ENCODE data around the gene LRTM1.
A peak's percentile ranks its signal among the peaks of the same experiment; 100 is the strongest.

The LRTM1 gene

DNA sequence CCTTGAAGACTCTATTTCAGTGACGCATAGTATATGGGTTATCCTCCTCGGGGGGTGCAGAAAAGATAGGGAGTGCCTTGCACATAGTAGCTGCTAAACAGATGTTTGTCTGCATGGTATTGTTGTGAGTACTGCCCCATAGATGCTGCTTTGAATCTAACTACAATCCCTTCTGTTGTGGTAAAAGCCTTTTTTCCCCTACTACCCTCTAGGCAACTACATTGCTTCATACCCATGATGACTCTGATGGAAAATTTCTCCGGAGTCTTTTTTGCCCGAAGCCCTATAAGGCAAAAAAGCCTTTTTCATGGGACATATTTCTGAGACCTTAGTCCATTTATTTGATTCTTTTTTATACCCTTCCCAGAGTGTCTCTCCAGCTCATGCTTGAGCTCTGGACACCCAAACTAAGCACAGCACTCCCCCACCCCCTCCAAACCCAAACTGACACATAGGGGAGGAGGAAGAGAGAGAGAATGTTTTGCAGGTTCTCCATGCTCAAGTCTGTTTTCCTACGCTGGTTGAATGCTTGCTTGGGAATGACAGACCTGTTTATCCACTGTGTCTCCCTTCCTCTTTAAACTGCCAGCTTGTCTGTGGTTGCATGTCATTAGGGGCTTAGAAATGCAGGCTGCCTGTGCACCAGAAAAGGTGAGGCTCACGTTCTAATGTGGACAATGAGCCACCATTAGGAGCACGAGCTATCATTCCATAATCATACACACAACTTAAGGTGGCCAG is 52.9 kb downstream of the LRTM1 start:
- FAIRE-seq = no peak
- TF ChIP-seq, protein P1, sequence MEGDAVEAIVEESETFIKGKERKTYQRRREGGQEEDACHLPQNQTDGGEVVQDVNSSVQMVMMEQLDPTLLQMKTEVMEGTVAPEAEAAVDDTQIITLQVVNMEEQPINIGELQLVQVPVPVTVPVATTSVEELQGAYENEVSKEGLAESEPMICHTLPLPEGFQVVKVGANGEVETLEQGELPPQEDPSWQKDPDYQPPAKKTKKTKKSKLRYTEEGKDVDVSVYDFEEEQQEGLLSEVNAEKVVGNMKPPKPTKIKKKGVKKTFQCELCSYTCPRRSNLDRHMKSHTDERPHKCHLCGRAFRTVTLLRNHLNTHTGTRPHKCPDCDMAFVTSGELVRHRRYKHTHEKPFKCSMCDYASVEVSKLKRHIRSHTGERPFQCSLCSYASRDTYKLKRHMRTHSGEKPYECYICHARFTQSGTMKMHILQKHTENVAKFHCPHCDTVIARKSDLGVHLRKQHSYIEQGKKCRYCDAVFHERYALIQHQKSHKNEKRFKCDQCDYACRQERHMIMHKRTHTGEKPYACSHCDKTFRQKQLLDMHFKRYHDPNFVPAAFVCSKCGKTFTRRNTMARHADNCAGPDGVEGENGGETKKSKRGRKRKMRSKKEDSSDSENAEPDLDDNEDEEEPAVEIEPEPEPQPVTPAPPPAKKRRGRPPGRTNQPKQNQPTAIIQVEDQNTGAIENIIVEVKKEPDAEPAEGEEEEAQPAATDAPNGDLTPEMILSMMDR (IDR thresholded peaks at IDR 0.05; ENCODE audit: insufficient read depth, missing control alignments) = no peak

DNA sequence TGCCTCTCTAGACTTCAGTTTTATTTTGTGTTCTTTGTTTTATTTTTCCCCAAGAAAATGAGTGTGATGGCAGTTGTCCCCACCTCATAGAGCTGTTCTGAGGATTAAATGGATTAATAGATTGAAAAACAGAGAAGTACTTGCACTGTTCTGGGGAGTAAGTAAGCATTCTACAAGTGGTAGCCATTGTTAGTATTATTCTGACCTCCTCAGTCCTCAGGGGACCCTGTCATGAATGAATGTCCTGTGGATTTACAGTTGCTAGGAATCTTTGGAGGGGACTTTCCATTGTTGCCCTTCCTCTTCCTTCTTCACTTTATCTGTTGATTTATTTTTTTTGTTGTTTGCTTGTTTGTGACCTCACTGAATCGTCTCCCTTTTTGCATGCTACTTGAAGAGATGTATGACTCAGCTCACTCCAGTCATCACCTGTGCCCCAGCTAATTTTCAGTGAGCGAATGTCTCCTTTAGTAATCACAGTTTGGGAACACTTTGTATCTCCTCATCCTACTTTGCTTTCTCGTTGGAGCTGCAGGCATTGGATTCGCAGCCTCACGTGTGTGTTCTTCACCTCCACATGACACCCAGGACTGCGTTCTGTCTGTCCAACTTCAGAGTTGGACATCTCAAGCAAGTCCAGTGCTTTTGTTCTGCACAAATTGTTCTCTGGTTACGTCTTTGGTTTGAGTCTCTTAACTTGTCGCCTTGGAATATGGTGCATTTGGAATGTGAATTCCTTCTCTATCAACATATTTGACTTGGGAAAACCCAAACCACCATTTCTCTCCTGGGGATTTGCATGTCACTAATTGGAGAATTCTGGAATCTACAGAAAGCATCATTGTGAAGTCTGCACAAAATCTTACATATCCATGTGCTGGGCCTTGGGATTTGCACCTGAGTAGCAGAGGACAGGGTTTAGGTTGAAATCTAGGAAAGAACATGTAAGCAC is 54.5 kb downstream of the LRTM1 start:
- FAIRE-seq = no peak

More for the DNA sequence above, 52.9 kb downstream of the LRTM1 start:
- no peak for DNase-seq (ENCODE audit: insufficient read length, low spot score)

DNA sequence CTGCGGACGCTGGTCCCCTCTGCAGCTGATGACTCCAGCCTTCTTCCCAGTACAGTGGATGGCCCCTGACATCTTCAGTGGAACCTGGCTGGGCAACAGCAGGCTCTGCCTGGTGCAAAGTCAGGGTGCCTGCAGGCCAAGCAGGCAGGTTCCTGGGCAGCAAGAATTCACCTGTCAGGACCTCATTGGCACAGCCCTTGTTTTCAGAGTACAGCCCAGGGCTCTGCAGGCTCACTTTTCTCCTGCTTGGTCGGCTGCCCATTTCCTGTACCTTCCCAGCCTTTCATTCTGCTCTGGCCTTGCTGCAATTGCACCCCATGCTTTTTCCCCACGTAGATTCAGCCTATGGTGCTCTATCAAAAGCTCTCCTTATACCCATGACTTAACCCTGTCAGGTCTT is 56.0 kb downstream of the LRTM1 start:
- TF ChIP-seq, protein P1 (IDR thresholded peaks at IDR 0.05; ENCODE audit: insufficient read depth, missing control alignments) = no peak
- FAIRE-seq = no peak
- no peak for DNase-seq (ENCODE audit: insufficient read length, low spot score)

More for the DNA sequence above, 54.5 kb downstream of the LRTM1 start:
- TF ChIP-seq, protein P1 (IDR thresholded peaks at IDR 0.05; ENCODE audit: insufficient read depth, missing control alignments) = no peak
- no peak for DNase-seq (ENCODE audit: insufficient read length, low spot score)

DNA sequence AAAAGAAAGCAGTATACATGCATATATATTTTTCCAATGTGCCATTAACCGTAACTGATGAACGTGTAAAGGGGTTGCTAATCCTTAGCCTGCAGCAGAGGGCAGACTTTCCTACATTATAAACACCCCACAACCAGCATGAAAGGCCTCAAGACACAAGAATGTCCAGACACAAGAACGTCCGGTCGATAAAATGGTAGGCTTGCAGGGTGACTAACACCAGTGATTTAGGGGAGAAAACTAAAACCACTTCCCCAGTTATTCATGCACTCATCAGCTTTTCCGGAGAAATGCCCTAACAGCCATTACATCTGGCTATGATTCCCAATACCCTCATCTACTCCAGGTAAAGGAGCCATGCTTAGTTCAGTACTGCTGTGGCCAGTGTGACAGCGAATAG is 57.4 kb downstream of the LRTM1 start:
- DNase-seq (ENCODE audit: insufficient read length, low spot score) = peak; percentile 38
- FAIRE-seq = peak; percentile 84

More for the DNA sequence above, 57.4 kb downstream of the LRTM1 start:
- TF ChIP-seq, protein P1 (IDR thresholded peaks at IDR 0.05; ENCODE audit: insufficient read depth, missing control alignments) = peak; percentile 43
